Measurements from ENCODE around the gene STT3B.

GRCh38 chr3:31670136-31670535 is 137.4 kb downstream of the STT3B start:
- no peak for TF ChIP-seq CTCF (optimal IDR thresholded peaks at IDR 0.05 in 1 of 3, IDR thresholded peaks at IDR 0.05 in 1 of 3, conservative IDR thresholded peaks at IDR 0.05 in 1 of 3; ENCODE audit: extremely low read depth in 1 of 3, insufficient read depth in 2 of 3, low read length in 3 of 3)
- TF ChIP-seq EZH2 (IDR thresholded peaks at IDR 0.05; ENCODE audit: low read length) = no peak

All from keratinocyte (primary cell).